ENCODE measurements around the gene ANKRD55. TPM values are rescaled to one million over a fixed set of nuclear protein-coding genes. Genes with fewer than 3 reads are reported as not detected.

Gene ANKRD55
- total RNA-seq, 4 donors from 2014 or later = 0.23 TPM; not detected in 3

DNA sequence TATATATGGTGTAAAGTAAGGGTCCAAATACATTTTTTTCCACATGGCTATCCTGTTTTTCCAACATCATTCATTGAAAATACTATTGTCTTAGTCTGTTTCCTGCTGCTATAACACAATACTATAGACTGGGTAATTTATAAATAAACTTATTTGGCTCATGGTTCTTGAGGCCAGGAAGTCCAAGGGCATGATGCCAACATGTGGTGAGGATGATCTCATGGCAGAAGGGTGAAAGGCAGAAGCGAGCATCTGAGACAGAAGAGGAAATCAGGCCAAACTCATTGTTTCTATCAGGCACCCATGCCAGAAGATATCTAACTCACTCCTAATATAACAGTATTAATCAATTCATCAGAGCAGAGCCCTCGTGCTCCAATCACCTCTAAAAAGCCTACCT lies 42.6 kb downstream of the ANKRD55 start:
- H3K27me3 ChIP-seq = no peaks in the 10 kb centered on the region
- DNase-seq (ENCODE audit: low spot score in 2 of 2) = no peak
- TF ChIP-seq POLR2AphosphoS5 (IDR thresholded peaks at IDR 0.05) (no peak), POLR2A (IDR thresholded peaks at IDR 0.05) (no peak), EP300 (IDR thresholded peaks at IDR 0.05) (no peak)
- TF ChIP-seq, protein P1, sequence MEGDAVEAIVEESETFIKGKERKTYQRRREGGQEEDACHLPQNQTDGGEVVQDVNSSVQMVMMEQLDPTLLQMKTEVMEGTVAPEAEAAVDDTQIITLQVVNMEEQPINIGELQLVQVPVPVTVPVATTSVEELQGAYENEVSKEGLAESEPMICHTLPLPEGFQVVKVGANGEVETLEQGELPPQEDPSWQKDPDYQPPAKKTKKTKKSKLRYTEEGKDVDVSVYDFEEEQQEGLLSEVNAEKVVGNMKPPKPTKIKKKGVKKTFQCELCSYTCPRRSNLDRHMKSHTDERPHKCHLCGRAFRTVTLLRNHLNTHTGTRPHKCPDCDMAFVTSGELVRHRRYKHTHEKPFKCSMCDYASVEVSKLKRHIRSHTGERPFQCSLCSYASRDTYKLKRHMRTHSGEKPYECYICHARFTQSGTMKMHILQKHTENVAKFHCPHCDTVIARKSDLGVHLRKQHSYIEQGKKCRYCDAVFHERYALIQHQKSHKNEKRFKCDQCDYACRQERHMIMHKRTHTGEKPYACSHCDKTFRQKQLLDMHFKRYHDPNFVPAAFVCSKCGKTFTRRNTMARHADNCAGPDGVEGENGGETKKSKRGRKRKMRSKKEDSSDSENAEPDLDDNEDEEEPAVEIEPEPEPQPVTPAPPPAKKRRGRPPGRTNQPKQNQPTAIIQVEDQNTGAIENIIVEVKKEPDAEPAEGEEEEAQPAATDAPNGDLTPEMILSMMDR (IDR thresholded peaks at IDR 0.05) = no peak
- H3K36me3 ChIP-seq = no peaks in the 10 kb centered on the region
- peaks cover 4% of the 10 kb centered on the region for H3K9me3 ChIP-seq
- H3K4me1 ChIP-seq = no peaks in the 10 kb centered on the region
- WGBS = 41% methylated on average over 2 of the region's 2 CpGs
- no peak overlapping the region for H3K4me3 ChIP-seq
- no peak overlapping the region for H3K27ac ChIP-seq

DNA sequence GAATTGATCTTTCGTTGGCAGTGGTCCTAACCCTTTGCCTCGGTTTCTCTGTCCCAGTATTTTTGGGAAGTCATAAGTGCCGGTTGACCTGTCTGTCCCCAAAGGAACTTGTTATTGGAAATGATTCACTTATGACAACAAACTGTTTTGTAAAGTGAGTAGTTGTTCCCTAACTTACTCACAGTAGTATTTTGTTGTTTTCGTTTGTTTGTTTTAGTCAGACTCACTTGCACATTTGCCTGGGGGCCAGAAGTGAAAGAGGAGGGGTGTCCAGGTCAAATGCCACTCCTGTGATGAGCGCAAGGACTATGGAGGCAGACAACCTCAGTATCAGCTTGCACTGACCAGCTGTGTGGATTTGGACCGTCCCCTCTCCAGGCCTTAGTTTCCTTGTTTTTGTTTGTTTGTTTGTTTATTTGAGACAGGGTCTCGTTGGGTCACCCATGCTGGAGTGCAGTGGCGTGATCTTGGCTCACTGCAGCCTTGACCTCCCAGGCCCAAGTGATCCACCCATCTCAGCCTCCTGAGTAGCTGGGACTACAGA lies 47.3 kb downstream of the ANKRD55 start:
- 92% methylated on average over 8 of the region's 8 CpGs for WGBS
- TF ChIP-seq EP300 (IDR thresholded peaks at IDR 0.05) (no peak), POLR2AphosphoS5 (IDR thresholded peaks at IDR 0.05) (no peak), POLR2A (IDR thresholded peaks at IDR 0.05) (no peak)
- TF ChIP-seq, protein P1 (IDR thresholded peaks at IDR 0.05) = no peak
- Histone ChIP-seq H3K9me3 (peaks cover 3% of the 10 kb centered on the region), H3K4me1 (no peaks in the 10 kb centered on the region), H3K4me3 (no peak overlapping the region), H3K27ac (no peak overlapping the region), H3K27me3 (no peaks in the 10 kb centered on the region), H3K36me3 (no peaks in the 10 kb centered on the region)
- DNase-seq (ENCODE audit: low spot score in 2 of 2) = no peak

DNA sequence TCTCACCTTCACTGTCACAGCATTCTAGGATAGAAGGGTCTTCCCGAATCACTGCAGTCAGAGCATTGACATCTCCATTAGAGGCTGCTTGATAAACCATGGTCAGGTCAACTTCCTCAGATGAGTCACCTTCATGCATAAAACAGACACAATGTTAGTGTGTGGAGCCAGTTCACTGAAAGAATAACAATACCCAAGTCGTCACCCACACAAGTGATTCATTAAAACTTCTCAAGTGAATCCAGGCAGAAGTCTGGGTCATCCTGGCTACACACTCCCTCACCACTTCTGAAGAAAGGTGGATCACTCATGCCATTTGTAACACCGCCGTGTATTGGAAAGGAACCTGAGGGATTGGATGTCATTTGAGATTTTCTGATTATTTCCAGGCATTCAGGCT lies 49.6 kb downstream of the ANKRD55 start:
- Histone ChIP-seq H3K27ac (no peak overlapping the region), H3K9me3 (no peaks in the 10 kb centered on the region), H3K4me3 (no peak overlapping the region), H3K4me1 (no peaks in the 10 kb centered on the region), H3K27me3 (no peaks in the 10 kb centered on the region), H3K36me3 (no peaks in the 10 kb centered on the region)
- DNase-seq (ENCODE audit: low spot score in 2 of 2) = no peak
- whole genome bisulfite sequencing = 76% methylated on average over 4 of the region's 4 CpGs
- TF ChIP-seq, protein P1 (IDR thresholded peaks at IDR 0.05) = no peak
- TF ChIP-seq EP300 (IDR thresholded peaks at IDR 0.05) (no peak), POLR2A (IDR thresholded peaks at IDR 0.05) (no peak), POLR2AphosphoS5 (IDR thresholded peaks at IDR 0.05) (no peak)

DNA sequence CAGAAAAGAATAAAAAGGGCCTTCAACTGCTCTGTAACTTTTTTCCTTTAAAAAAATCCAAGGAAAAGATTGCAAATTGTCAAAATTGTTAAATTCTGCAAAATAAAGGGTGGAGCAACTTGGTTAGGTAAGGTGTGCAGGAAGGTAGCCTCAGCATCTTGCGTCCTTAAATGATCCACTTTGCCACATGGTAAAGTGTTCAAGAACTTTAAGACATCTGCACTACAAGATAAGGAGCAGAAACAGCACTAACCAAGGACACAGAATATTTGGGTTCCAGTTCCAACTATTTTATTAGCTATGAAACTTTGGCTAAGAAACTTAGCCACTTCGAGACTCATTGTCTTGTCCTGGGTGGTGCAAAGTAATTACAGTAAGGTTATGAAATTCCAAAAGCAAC lies 53.7 kb downstream of the ANKRD55 start:
- 51% methylated on average over 2 of the region's 2 CpGs for WGBS
- TF ChIP-seq POLR2AphosphoS5 (IDR thresholded peaks at IDR 0.05) (no peak), POLR2A (IDR thresholded peaks at IDR 0.05) (no peak), EP300 (IDR thresholded peaks at IDR 0.05) (no peak)
- TF ChIP-seq, protein P1 (IDR thresholded peaks at IDR 0.05) = no peak
- Histone ChIP-seq H3K27me3 (no peaks in the 10 kb centered on the region), H3K4me3 (no peak overlapping the region), H3K4me1 (peaks cover 17% of the 10 kb centered on the region), H3K9me3 (no peaks in the 10 kb centered on the region), H3K36me3 (no peaks in the 10 kb centered on the region), H3K27ac (no peak overlapping the region)
- DNase-seq (ENCODE audit: low spot score in 2 of 2) = no peak

DNA sequence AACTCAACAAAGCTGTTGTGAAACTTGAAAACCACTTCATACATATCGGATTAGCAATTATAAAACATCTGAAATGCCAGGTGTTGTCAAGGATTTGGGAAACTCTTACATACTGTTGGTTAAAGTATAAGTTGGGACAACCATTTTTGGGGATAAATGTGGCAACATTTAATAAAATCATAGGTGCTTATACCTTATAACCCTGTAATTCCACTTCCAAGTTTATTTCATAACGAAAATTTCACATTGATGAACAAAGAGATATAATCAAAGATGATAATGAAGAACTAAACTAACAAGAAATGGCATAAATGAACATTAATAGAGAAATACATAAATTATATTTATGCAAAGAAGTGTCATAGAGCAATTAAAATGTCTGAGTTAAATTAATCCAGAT lies 54.3 kb downstream of the ANKRD55 start:
- 83% methylated on average over 2 of the region's 2 CpGs for WGBS
- Histone ChIP-seq H3K9me3 (no peaks in the 10 kb centered on the region), H3K27ac (no peak overlapping the region), H3K27me3 (no peaks in the 10 kb centered on the region), H3K4me1 (peaks cover 17% of the 10 kb centered on the region), H3K4me3 (no peak overlapping the region), H3K36me3 (no peaks in the 10 kb centered on the region)
- TF ChIP-seq EP300 (IDR thresholded peaks at IDR 0.05) = no peak
- TF ChIP-seq POLR2AphosphoS5 (IDR thresholded peaks at IDR 0.05) = no peak
- no peak for TF ChIP-seq POLR2A (IDR thresholded peaks at IDR 0.05)
- TF ChIP-seq, protein P1 (IDR thresholded peaks at IDR 0.05) = no peak
- DNase-seq (ENCODE audit: low spot score in 2 of 2) = no peak

All from suprapubic skin (tissue), 4 donors.